ENCODE data around the gene PRKAR2A.
A peak's percentile ranks its signal among the peaks of the same experiment; 100 is the strongest.
"Not testable (repeated sequence)": the region's sequence is repeated elsewhere in the genome, so short reads cannot be mapped to it uniquely, and the experiment has no call there.

Gene PRKAR2A

DNA sequence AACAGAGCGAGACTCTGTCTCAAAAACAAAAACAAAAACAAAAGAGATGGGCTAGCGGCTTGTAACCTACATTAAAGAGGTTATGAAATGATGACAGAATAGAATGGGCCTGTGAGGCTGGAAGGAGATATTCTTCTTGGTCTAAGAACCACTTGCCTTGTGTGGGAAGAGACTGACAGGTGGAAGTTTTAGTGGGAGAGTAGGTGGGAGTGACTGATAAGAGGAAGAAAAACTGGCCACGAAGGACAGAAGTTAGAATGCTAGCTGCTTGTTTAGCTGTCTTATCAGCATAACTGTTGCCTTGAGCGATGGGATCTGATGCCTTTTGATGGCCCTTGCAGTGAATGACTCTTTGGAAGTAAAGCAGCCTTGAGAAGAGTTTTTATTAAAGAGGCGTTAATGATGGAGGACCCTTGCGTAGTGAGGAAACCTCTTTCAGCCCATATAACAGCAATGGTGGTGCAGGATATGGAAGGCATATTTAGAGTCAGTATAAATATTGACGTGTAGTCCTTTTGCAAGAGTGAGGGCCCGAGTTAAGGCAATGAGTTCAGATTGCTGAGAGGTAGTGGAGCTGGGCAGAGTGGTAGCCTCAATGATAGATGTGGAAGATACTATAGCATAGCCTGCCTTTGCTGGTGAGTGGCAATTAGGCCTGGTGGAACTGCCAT is 122.4 kb downstream of the PRKAR2A start:
- not testable (repeated sequence) for DNase-seq (ENCODE audit: low read depth)

DNA sequence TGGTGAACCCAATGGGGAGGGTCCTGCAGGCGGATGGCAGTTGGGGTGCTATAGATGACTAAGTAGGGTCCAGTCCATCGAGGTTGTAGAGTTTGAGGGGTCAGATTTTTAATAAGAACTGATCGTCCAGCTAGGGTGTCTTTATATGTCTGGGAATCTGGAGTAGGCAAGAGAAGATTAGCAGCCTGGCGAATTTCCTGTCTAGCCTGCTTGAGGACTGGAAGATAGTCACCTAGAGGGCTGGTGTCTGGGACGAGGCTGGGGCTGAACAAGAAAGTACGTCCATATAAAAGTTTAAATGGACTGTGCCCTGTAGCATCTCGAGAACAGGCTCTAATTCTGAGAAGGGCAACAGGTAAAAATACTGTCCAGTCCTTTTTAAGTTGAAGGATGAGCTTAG is 123.9 kb downstream of the PRKAR2A start:
- DNase-seq (ENCODE audit: low read depth), result no peak

DNA sequence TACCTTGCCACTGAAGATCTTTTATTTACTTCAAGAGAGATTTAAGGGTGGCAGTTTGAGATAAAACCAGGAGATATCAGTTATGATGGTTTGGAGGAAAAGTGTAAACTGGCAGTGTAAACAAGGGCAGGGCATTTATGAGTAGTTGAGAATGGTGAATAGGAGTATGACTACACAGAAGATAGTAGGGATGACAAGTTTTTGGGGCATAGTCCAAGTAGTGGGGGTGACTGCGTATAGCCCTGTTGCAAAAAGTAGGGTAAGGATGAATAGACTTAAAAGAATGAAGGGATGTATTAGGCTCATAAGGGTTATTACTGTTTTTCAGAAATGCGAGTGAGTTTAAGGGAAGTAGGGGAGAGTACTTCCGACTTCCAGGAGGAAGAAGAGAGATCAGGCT is 124.4 kb downstream of the PRKAR2A start:
- not testable (repeated sequence) for DNase-seq (ENCODE audit: low read depth)

DNA sequence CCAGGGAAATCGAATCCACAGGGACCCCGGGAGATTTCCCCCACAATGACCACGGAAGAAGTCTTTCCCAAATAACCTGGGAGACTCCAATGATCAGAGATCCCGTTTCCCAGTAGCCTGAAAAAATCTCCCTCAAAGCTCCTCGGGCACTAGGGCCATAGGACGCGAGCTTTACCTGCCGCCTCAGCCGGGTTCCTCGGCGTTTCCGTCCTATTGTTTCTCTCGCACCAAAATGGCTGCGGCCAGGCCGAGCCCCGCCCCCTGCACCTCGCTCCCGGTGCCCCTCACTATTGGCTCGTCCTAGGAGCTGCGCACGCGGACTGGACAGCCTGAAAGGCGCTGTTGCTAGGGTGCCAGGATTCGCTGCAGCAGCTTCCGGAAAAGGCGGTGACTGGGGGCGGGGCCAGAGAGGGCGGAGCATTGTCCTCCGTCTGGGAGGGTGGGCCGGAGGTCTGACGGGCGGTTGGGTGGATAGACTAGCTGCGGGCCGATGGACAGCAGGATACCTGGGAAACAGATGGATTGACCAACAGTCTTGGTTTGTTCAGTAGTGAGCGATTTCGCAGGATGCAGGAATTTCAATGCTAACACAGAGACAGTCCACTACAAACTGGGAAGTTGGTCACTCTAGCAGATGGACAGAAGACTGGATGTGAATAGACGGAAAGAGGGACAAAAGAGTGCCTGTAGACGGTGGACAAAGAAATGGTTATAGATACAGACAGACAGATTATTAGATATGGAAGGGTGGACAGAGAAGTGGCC is 130.5 kb downstream of the PRKAR2A start, which contains the start of gene IP6K2:
IP6K2 (minus strand) TSS at position 240 of the 765 bp plus-strand sequence. CDS start 21,930 bp downstream, outside the sequence.
- peak; percentile 98 for DNase-seq (ENCODE audit: low read depth)

DNA sequence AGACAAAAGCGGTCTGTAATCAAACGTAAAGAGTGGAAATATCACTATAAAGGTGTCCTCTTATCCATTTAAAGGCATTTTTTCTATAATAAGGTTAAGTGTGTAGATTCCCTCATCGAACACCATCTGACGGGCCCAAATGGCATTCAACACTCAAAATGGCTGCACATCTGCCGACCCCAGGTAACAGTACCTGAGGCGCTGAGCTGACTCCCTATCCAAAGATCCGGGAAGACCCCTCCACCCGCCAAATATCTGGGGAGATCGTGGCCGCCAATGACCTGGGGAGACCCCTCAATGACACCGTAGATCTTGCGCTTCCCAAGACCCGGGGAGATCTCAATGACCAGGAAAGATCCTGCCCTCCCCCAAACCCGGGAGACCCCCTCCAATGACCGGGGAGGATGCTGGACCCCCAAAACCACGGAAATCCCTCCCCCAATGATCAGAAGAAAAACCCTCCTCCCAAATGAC is 131.1 kb downstream of the PRKAR2A start:
- peak; percentile 12 for DNase-seq (ENCODE audit: low read depth)

DNA sequence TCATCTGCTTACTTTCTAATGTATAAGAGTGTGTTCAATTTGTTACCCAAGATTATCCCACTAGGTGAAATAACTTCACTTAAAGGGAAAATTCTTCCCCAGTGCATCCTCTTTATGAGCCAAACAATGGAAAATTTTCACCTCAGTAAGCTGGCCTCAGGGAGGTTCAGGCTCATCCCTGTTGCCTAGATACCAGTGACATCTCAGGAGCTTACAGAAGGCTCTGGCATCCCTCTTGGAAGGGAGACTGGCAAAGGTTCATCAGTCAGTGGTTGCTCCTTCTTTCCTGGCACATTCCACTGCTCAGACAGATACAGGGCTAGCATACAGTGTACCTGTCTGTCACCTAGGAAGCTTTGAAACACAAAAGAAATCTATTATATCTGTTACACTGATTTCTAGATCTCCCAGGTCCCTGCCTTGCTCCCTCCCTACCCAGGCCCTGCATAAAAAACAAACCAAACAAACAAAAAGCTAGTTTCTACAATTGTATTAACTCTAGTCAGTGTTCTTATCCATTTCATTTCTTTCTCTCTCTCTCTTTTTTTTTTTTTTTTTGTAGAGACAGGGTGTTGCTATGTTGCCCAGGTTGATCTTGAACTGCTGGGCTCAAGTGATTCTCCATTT is 132.4 kb downstream of the PRKAR2A start:
- no peak for DNase-seq (ENCODE audit: low read depth)

DNA sequence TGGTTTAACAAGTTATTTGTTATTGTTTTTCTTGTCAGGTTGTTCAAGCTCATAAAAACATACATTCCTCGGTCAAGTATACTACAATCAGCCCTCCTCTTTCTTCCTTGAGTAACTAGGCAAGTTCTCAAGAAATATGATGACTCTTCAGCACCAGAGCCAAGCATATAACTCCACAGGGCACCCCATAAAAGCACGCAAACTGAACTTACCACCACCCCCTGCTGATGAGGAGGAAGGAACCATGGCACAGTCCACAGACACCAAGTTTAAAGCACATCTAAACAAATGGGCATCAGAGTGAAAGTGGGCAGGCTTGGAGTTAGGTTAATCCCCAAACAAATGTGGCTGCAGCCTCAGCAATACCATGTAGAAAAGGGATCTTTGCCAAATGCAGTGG is 135.9 kb downstream of the PRKAR2A start:
- DNase-seq (ENCODE audit: low read depth), result no peak

DNA sequence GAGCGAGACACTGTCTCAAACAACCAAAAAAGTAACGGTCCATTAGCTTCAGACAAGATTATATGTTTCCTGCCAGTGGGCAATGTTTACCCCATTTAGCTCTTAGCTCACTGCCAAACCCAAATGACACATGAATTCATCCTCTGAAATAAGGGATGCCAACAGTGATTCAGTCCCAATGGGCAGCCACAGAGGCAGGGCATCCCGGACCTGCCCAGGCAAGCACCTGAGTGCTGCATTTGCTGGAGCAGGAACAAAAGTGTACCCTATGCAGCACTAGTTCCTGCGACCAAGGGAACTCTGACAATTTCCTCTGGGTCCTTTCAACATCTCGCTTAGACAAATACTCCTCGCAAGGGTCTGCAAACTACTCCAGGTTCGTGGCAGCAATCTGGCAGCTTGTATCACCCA is 138.6 kb downstream of the PRKAR2A start:
- DNase-seq (ENCODE audit: low read depth), result no peak

DNA sequence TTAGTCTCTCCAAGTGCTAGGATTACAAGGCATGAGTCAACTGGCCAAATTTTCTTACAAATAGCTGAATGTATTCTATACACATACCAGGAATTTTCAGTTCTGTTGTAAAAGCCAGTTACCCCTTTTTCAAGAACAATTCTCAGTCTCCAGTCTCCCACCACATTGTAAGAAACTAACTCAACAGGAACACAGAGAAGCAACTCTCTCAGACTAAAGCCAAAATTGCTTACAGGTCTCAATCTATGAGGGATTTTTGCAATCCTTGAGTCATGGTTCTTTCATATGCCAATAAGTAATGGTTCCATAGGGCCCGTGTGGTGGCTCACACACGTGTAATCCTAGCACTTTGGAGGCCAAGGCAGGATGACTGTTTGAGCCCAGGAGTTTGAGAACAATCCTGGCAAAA is 139.2 kb downstream of the PRKAR2A start:
- no peak for DNase-seq (ENCODE audit: low read depth)

DNA sequence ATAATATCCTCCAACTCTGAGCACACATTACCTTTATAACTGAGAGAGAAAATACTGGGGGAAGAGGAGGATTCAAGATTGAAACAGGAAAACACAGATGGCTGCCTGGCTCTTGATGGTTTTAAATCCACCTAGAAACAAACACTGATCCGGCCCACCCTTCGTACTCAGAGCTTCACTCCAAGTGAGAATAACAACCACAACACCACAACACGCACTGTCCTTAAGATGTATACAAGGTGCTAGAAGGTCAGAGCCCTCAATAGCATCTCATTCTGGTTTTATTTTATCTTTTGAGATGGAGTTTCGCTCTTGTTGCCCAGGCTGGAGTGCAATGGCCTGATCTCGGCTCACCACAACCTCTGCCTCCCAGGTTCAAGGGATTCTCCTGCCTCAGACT is 140.5 kb downstream of the PRKAR2A start:
- no peak for DNase-seq (ENCODE audit: low read depth)

DNA sequence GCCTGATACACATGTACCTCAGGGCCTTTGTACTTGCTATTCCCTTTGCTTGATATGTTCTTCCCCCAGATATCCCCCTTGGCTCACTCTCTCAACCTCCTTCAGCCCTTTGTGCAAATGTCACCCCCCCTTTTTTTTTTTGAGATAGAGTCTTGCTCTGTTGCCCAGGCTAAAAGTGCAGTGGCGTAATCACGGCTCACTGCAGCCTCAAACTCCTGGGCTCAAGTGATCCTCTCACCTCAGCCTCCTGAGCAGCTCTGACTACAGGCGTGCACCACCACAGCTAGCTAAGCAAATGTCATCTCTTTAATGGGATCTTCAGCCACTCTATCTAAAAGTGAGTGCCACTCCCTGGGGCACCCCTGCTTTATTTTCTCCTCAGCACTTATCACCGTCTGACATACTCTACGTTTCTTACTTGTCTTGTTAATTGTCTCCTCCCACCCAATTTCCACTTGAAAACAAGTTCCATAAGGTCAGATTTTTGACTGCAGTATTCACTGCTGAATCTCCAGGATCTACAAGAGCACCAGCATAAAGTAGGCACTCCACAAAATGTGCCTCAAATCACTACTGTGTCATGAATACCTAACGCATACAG is 145.3 kb downstream of the PRKAR2A start:
- no peak for DNase-seq (ENCODE audit: low read depth)

DNA sequence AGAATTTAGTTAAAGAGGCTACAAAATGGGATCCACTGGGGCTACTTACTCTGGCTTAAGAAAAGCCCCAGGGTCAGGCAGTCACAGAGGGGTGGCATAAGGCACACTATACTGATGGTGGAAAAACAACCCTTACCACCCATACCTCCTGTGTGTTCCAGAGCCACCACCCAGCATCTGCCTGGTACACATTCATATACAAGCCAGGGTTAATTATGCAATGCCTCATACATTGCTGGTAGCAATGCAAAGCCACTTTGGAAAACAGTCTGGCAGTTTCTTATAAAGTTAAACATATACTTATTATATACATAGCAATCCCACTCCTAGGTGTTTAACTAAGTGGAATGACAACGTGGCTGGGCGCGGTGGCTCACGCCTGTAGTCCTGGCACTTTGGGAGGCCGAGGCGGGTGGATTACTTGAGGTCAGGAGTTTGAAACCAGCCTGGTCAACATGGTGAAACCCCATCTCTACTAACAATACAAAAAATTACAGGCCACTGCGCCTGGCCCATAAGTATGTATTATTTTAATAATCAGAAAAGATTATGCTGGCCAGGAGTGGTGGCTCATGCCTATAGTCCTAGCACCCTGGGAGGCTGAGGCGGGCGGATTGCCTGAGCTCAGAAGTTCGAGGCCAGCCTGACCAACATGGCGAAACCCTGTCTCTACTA is 146.8 kb downstream of the PRKAR2A start:
- DNase-seq (ENCODE audit: low read depth), result no peak

DNA sequence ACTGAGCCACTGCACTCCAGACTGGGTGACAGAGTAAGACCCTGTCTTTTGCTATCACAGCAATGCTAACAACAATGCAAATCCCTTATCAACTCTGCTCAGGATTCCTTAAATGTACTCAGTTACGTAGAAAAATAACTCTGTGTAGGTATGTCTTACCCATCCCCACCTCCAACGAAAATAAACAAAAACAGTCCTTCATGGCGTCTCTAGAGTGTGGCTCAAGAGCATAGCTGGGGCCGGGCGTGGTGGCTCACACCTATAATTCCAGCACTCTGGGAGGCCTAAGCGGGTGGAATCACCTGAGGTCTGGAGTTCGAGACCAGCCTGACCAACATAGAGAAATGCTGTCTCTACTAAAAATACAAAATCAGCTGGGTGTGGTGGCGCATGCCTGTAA is 148.8 kb downstream of the PRKAR2A start:
- DNase-seq (ENCODE audit: low read depth), result no peak

DNA sequence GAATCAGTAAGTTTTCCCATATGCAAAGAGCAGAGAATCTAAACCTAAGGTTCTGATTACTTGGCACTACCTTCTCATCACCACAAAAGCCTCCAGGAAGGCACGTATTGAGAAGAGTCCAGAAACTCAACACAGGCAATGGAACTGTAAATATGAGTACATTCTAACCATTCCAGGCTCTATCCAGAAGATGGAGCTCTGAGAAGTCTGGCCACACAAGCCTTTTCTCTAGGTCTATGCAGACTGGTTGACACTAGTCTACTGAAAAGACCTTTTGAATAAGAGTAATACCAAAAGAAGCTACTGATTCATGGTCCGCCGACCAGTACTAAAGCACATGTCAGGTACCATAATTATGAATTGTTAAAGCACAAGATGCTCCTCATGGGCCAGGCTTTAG is 149.7 kb downstream of the PRKAR2A start:
- no peak for DNase-seq (ENCODE audit: low read depth)

DNA sequence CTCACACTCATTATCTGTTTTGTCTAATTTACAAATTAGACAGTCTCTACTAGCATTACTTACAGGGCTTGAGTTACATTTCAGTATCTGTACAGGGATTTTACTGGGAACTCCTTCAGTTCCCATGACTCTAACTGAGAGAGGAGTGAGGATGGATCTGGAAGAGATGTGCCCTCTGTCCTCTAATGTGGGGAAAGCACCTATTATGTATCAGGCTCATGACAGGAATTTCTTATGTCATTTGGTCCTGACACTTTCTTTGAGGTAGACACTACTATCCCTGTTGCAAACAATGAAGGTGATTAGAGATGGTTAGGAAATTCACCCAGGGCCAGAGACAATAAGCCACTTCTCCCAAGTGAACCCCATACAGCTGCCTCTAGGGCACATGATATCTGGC is 151.1 kb downstream of the PRKAR2A start:
- no peak for DNase-seq (ENCODE audit: low read depth)
